ENCODE measurements around the gene SVIL.

Gene SVIL

GRCh38 chr10:29434111-29434510, 200.7 kb downstream of the SVIL start:
- Histone ChIP-seq H3K4me2 (ENCODE audit: low read length, poor library complexity, severe bottlenecking) (no peak overlapping the region), H4K8ac (ENCODE audit: low read length) (no peak overlapping the region), H3K9me3 (ENCODE audit: control insufficient read depth, low read length) (no peaks in the 10 kb centered on the region), H2BK120ac (ENCODE audit: low read depth, low read length) (no peak overlapping the region), H4K91ac (ENCODE audit: low read length) (no peak overlapping the region), H3K9ac (ENCODE audit: low read length) (no peak overlapping the region), H2BK12ac (ENCODE audit: low read length in 2 of 2) (no peak overlapping the region), H3K27ac (ENCODE audit: low read length, poor library complexity, severe bottlenecking) (no peak overlapping the region), H3K4ac (ENCODE audit: low read depth in 1 of 2, low read length in 2 of 2) (no peak overlapping the region), H3K79me1 (replicated peaks; ENCODE audit: low read length, poor library complexity, severe bottlenecking) (no peaks in the 10 kb centered on the region), H3K4me3 (ENCODE audit: insufficient read depth in 1 of 2, low read depth in 1 of 2, low read length in 2 of 2) (no peak overlapping the region), H2AFZ (ENCODE audit: low read depth, low read length) (no peak overlapping the region), H3K27me3 (ENCODE audit: control insufficient read depth in 1 of 2, insufficient read depth in 1 of 2, low read length in 2 of 2) (no peaks in the 10 kb centered on the region), H3K14ac (ENCODE audit: low read length in 2 of 2) (no peak overlapping the region), H3K23ac (ENCODE audit: low read length in 2 of 2) (no peak overlapping the region), H3K18ac (ENCODE audit: low read depth in 1 of 2, low read length in 2 of 2) (no peak overlapping the region), H2AK5ac (ENCODE audit: low read length, severe bottlenecking) (no peak overlapping the region), H2BK15ac (ENCODE audit: low read depth, poor library complexity, severe bottlenecking) (no peak overlapping the region), H3K4me1 (ENCODE audit: control insufficient read depth, insufficient read depth, low read depth, low read length) (no peaks in the 10 kb centered on the region), H3K36me3 (ENCODE audit: control insufficient read depth in 1 of 2, insufficient read depth in 2 of 2, low read depth in 1 of 2, low read length in 2 of 2) (no peaks in the 10 kb centered on the region), H2BK5ac (ENCODE audit: low read depth, low read length, poor library complexity, severe bottlenecking) (no peak overlapping the region)
- DNase-seq: no peak

DNA sequence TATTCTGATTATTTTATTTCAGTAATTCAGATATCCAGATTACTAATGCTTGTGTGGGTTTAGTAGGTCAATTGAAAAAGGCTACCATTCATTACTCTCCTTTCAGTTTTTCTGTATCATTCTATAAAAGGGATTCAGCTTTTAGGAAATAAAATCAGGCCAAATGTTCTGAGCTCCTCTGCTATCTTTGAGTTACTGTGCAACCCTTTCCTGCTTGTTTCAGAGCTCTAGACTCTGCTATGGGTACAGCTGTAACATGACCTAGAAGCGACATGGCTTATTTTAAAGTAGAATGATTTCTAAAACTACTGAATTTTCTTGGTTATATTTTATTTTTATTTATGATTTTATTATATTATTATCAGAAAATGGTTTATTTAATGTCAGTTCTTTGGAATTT, 203.1 kb downstream of the SVIL start:
- Histone ChIP-seq H3K4me2 (ENCODE audit: low read length, poor library complexity, severe bottlenecking) (no peak overlapping the region), H3K4ac (ENCODE audit: low read depth in 1 of 2, low read length in 2 of 2) (no peak overlapping the region), H2BK15ac (ENCODE audit: low read depth, poor library complexity, severe bottlenecking) (no peak overlapping the region), H3K9me3 (ENCODE audit: control insufficient read depth, low read length) (no peaks in the 10 kb centered on the region), H2BK12ac (ENCODE audit: low read length in 2 of 2) (no peak overlapping the region), H3K27me3 (ENCODE audit: control insufficient read depth in 1 of 2, insufficient read depth in 1 of 2, low read length in 2 of 2) (no peaks in the 10 kb centered on the region), H3K4me3 (ENCODE audit: insufficient read depth in 1 of 2, low read depth in 1 of 2, low read length in 2 of 2) (no peak overlapping the region), H2AFZ (ENCODE audit: low read depth, low read length) (no peak overlapping the region), H2BK120ac (ENCODE audit: low read depth, low read length) (no peak overlapping the region), H3K18ac (ENCODE audit: low read depth in 1 of 2, low read length in 2 of 2) (no peak overlapping the region), H3K4me1 (ENCODE audit: control insufficient read depth, insufficient read depth, low read depth, low read length) (no peaks in the 10 kb centered on the region), H3K79me1 (replicated peaks; ENCODE audit: low read length, poor library complexity, severe bottlenecking) (no peaks in the 10 kb centered on the region), H3K9ac (ENCODE audit: low read length) (no peak overlapping the region), H3K36me3 (ENCODE audit: control insufficient read depth in 1 of 2, insufficient read depth in 2 of 2, low read depth in 1 of 2, low read length in 2 of 2) (peaks cover 0 to 8% of the 10 kb centered on the region in 2 experiments), H2BK5ac (ENCODE audit: low read depth, low read length, poor library complexity, severe bottlenecking) (no peak overlapping the region), H3K23ac (ENCODE audit: low read length in 2 of 2) (no peak overlapping the region), H3K14ac (ENCODE audit: low read length in 2 of 2) (no peak overlapping the region), H2AK5ac (ENCODE audit: low read length, severe bottlenecking) (no peak overlapping the region), H4K8ac (ENCODE audit: low read length) (no peak overlapping the region), H4K91ac (ENCODE audit: low read length) (no peak overlapping the region), H3K27ac (ENCODE audit: low read length, poor library complexity, severe bottlenecking) (no peak overlapping the region)
- DNase-seq: no peak
- WGBS: no CpG with 5 or more reads among the region's 1 CpG

GRCh38 chr10:29430101-29430500, 204.7 kb downstream of the SVIL start:
- H2BK120ac ChIP-seq (ENCODE audit: low read depth, low read length): no peak overlapping the region
- H2AFZ ChIP-seq (ENCODE audit: low read depth, low read length): no peak overlapping the region
- H2AK5ac ChIP-seq (ENCODE audit: low read length, severe bottlenecking): no peak overlapping the region
- H3K27ac ChIP-seq (ENCODE audit: low read length, poor library complexity, severe bottlenecking): no peak overlapping the region
- no peak overlapping the region for H3K9ac ChIP-seq (ENCODE audit: low read length)
- H4K8ac ChIP-seq (ENCODE audit: low read length): no peak overlapping the region
- peaks cover 0 to 4% of the 10 kb centered on the region in 2 experiments for H3K27me3 ChIP-seq (ENCODE audit: control insufficient read depth in 1 of 2, insufficient read depth in 1 of 2, low read length in 2 of 2)
- H4K91ac ChIP-seq (ENCODE audit: low read length): no peak overlapping the region
- H3K14ac ChIP-seq (ENCODE audit: low read length in 2 of 2): no peak overlapping the region
- H2BK12ac ChIP-seq (ENCODE audit: low read length in 2 of 2): no peak overlapping the region
- no peak overlapping the region for H3K4me2 ChIP-seq (ENCODE audit: low read length, poor library complexity, severe bottlenecking)
- DNase-seq: no peak
- H3K4me1 ChIP-seq (ENCODE audit: control insufficient read depth, insufficient read depth, low read depth, low read length): no peaks in the 10 kb centered on the region
- H3K36me3 ChIP-seq (ENCODE audit: control insufficient read depth in 1 of 2, insufficient read depth in 2 of 2, low read depth in 1 of 2, low read length in 2 of 2): peaks cover 0 to 18% of the 10 kb centered on the region in 2 experiments
- 97% methylated on average over 3 of the region's 4 CpGs for WGBS
- no peaks in the 10 kb centered on the region for H3K79me1 ChIP-seq (replicated peaks; ENCODE audit: low read length, poor library complexity, severe bottlenecking)
- no peaks in the 10 kb centered on the region for H3K9me3 ChIP-seq (ENCODE audit: control insufficient read depth, low read length)
- no peak overlapping the region for H2BK15ac ChIP-seq (ENCODE audit: low read depth, poor library complexity, severe bottlenecking)
- H3K4me3 ChIP-seq (ENCODE audit: insufficient read depth in 1 of 2, low read depth in 1 of 2, low read length in 2 of 2): no peak overlapping the region
- no peak overlapping the region for H2BK5ac ChIP-seq (ENCODE audit: low read depth, low read length, poor library complexity, severe bottlenecking)
- H3K23ac ChIP-seq (ENCODE audit: low read length in 2 of 2): no peak overlapping the region
- no peak overlapping the region for H3K4ac ChIP-seq (ENCODE audit: low read depth in 1 of 2, low read length in 2 of 2)
- no peak overlapping the region for H3K18ac ChIP-seq (ENCODE audit: low read depth in 1 of 2, low read length in 2 of 2)

- H3K18ac ChIP-seq (ENCODE audit: low read depth in 1 of 2, low read length in 2 of 2): no peak overlapping the region
- H3K4me3 ChIP-seq (ENCODE audit: insufficient read depth in 1 of 2, low read depth in 1 of 2, low read length in 2 of 2): no peak overlapping the region
- no peak overlapping the region for H3K4ac ChIP-seq (ENCODE audit: low read depth in 1 of 2, low read length in 2 of 2)
- no peaks in the 10 kb centered on the region for H3K4me1 ChIP-seq (ENCODE audit: control insufficient read depth, insufficient read depth, low read depth, low read length)
- no peak overlapping the region for H3K4me2 ChIP-seq (ENCODE audit: low read length, poor library complexity, severe bottlenecking)
- no peak overlapping the region for H2BK15ac ChIP-seq (ENCODE audit: low read depth, poor library complexity, severe bottlenecking)
- H3K9ac ChIP-seq (ENCODE audit: low read length): no peak overlapping the region
- H3K36me3 ChIP-seq (ENCODE audit: control insufficient read depth in 1 of 2, insufficient read depth in 2 of 2, low read depth in 1 of 2, low read length in 2 of 2): peaks cover 0 to 33% of the 10 kb centered on the region in 2 experiments
- H3K23ac ChIP-seq (ENCODE audit: low read length in 2 of 2): no peak overlapping the region
- no peak overlapping the region for H2AK5ac ChIP-seq (ENCODE audit: low read length, severe bottlenecking)
- no peak overlapping the region for H2BK12ac ChIP-seq (ENCODE audit: low read length in 2 of 2)
- no peak overlapping the region for H3K27ac ChIP-seq (ENCODE audit: low read length, poor library complexity, severe bottlenecking)
- no peaks in the 10 kb centered on the region for H3K79me1 ChIP-seq (replicated peaks; ENCODE audit: low read length, poor library complexity, severe bottlenecking)
- 80% methylated on average over 8 of the region's 8 CpGs for WGBS
- H4K91ac ChIP-seq (ENCODE audit: low read length): no peak overlapping the region
- DNase-seq: no peak
- H3K9me3 ChIP-seq (ENCODE audit: control insufficient read depth, low read length): no peaks in the 10 kb centered on the region
- H4K8ac ChIP-seq (ENCODE audit: low read length): no peak overlapping the region
- H3K27me3 ChIP-seq (ENCODE audit: control insufficient read depth in 1 of 2, insufficient read depth in 1 of 2, low read length in 2 of 2): peaks cover 0 to 4% of the 10 kb centered on the region in 2 experiments
- no peak overlapping the region for H2AFZ ChIP-seq (ENCODE audit: low read depth, low read length)
- no peak overlapping the region for H2BK5ac ChIP-seq (ENCODE audit: low read depth, low read length, poor library complexity, severe bottlenecking)
- H3K14ac ChIP-seq (ENCODE audit: low read length in 2 of 2): no peak overlapping the region
- H2BK120ac ChIP-seq (ENCODE audit: low read depth, low read length): no peak overlapping the region
Measured at GRCh38 chr10:29428486-29428885, 206.3 kb downstream of the SVIL start.
